HEK293T (cell line): Measurements from ENCODE around the gene KCNJ5.

Experiments
- CTBP1 ChIP-seq: fragments of 450-650 bp; IDR thresholded peaks from 2 replicates; pipeline ENCODE4 v1.6.1; 2016; ENCODE audit warnings: borderline replicate concordance
- ELF4 ChIP-seq: fragments of 450-650 bp; IDR thresholded peaks from 2 replicates; pipeline ENCODE4 v1.6.1; 2017; ENCODE audit warnings: antibody characterized with exemption
- HDGF ChIP-seq: fragments of 450-650 bp; IDR thresholded peaks from 2 replicates; pipeline ENCODE4 v1.6.1; 2017; ENCODE audit warnings: antibody characterized with exemption, borderline replicate concordance
- LEF1 ChIP-seq: fragments of 450-650 bp; IDR thresholded peaks from 2 replicates; pipeline ENCODE4 v1.6.1; 2017; ENCODE audit warnings: mild to moderate bottlenecking, borderline replicate concordance
- SUZ12 ChIP-seq: fragments of 450-650 bp; IDR thresholded peaks from 2 replicates; pipeline ENCODE4 v1.6.1; 2016; ENCODE audit warnings: mild to moderate bottlenecking
- TARDBP ChIP-seq: fragments of 450-650 bp; IDR thresholded peaks from 2 replicates; pipeline ENCODE4 v1.6.1; 2016
- ZNF384 ChIP-seq: fragments of 450-650 bp; IDR thresholded peaks from 2 replicates; pipeline ENCODE4 v1.6.1; 2016

- TF ChIP-seq LEF1 (no peak), TARDBP (no peak), SUZ12 (no peak), ZNF384 (no peak), ELF4 (no peak), HDGF (no peak), CTBP1 (no peak)
Observed at GRCh38 chr11:128909438-128910125, 18.4 kb downstream of the KCNJ5 start.
